BJ (cell line): ENCODE measurements around the gene ID3. TPM values are rescaled to one million over a fixed set of nuclear protein-coding genes. Genes with fewer than 3 reads are reported as not detected.

Experiments
- CTCF ChIA-PET: fragments of 350-600 bp; formaldehyde crosslinking; extraction: SDS; loops from one replicate; lab custom pipeline; 2021; ENCODE audit warnings: antibody characterized with exemption, inconsistent platforms; lab: Yijun Ruan, JAX
- POLR2A ChIA-PET: fragments of 300-600 bp; sonication (Branson Sonifier 250); formaldehyde crosslinking; extraction: SDS; loops from one replicate; lab custom pipeline; 2021; ENCODE audit warnings: antibody characterized with exemption; lab: Charles Lee
- DNase-seq: peaks from one replicate; pipeline ENCODE4 v3.0.0-alpha.2; 2011; ENCODE audit warnings: low read depth
- H3K27me3 ChIP-seq: 2 replicates; pipeline ENCODE4 v1.6.0; 2011; ENCODE audit warnings: low read length; ENCODE audit not compliant: control insufficient read depth, insufficient read depth
- H3K36me3 ChIP-seq: 2 replicates; pipeline ENCODE4 v1.5.1; 2011; ENCODE audit warnings: low read length; ENCODE audit not compliant: control insufficient read depth, insufficient read depth
- H3K4me3 ChIP-seq: 2 replicates; pipeline ENCODE4 v1.5.1; 2011; ENCODE audit warnings: low read depth, mild to moderate bottlenecking, control low read depth, low read length
- polyA plus RNA-seq: library from polyadenylated mRNA; depleted of rRNA; stranded (reverse); fragments of >200 nt; gene quantifications from 2 replicates; pipeline ENCODE4 v1.2.3, GENCODE V29; 2011
- TF ChIP-seq, protein P1 (sequence below): IDR thresholded peaks from 2 replicates; pipeline ENCODE4 v1.5.1; 2011; ENCODE audit warnings: low read depth, mild to moderate bottlenecking, control low read depth, inconsistent platforms, low read length, moderate library complexity; ENCODE audit not compliant: insufficient read depth

The ID3 gene
- polyA plus RNA-seq, 1 experiment = 379 TPM

DNA sequence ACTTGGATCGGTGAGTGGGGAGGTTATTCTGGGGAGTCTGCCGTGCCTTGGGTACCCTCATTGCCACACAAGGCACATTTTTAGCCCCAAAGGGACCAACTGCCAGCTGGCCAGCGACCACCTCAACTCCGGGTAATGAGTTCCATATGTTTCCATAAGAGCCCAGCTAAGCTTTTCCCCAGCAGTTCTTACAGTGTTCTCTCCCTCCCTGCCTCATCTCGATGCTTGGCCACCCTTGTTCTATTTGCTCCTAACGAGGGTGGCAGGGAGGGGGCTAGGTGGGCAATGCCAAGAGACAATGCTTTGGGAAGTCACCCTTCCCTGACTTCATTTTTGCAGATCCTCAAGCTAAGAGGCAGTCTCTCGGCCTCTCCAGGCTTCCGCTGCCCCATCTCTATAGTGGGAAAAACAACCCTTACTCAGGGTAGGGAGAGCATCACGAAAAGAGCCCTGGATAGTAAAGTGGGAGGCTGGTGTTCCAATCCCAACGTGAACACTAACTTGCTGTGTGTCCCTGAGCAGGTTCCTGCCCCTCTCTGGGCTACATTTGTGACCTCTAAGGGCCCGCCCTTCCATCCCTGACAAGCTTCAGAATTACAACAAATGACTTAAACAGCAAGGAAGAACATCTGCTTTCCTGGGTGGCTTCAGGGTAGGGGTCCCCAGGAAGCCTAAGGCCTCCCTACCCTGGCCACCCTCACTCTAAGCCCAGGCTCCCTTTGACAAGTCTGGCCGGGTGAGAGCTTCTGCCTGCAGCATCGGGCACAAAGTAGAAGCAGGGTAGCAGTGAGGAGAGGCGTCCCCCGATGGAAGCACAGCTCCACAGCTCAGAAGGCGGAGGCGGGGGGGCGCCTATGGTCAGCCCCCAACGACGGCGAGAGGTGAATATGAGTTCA is 5.8 kb downstream of the ID3 start:
- POLR2A ChIA-PET = no interaction called here
- TF ChIP-seq, protein P1, sequence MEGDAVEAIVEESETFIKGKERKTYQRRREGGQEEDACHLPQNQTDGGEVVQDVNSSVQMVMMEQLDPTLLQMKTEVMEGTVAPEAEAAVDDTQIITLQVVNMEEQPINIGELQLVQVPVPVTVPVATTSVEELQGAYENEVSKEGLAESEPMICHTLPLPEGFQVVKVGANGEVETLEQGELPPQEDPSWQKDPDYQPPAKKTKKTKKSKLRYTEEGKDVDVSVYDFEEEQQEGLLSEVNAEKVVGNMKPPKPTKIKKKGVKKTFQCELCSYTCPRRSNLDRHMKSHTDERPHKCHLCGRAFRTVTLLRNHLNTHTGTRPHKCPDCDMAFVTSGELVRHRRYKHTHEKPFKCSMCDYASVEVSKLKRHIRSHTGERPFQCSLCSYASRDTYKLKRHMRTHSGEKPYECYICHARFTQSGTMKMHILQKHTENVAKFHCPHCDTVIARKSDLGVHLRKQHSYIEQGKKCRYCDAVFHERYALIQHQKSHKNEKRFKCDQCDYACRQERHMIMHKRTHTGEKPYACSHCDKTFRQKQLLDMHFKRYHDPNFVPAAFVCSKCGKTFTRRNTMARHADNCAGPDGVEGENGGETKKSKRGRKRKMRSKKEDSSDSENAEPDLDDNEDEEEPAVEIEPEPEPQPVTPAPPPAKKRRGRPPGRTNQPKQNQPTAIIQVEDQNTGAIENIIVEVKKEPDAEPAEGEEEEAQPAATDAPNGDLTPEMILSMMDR = no peak

DNA sequence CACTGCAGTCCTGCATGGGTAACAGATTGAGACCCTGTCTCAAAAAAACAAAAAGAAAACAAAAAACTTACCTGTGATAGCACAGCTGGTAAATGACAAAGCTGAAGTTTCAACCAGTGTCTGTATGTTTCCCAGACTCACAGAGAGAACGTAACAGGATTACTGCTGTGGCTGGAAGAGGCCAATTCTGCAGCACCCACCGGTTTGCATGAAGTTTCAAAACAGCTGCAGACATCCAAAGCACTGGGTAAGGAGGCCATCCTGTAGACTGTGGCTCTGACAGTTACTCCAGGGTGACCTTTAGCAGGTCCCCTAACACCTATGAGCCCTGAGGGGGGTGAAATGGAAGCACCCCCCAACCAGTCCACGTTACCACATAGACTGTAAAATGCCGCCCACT is 7.5 kb downstream of the ID3 start:
- no peaks in the 10 kb centered on the region for H3K36me3 ChIP-seq
- TF ChIP-seq, protein P1 = no peak
- no peak overlapping the region for H3K4me3 ChIP-seq
- no peak for DNase-seq
- ChIA-PET CTCF (interaction anchor here (0.9 to 23.8 kb wide), 5 partner anchors 12 to 84 kb away, joined by 3 to 644 read pairs (median 3); no protein-coding TSS in a partner anchor), POLR2A (no interaction called here)
- no peaks in the 10 kb centered on the region for H3K27me3 ChIP-seq

More for the DNA sequence above, 5.8 kb downstream of the ID3 start:
- DNase-seq = no peak
- CTCF ChIA-PET = interaction anchor here (1.3 to 23.8 kb wide), 4 partner anchors 8 to 82 kb away, joined by 3 to 644 read pairs (median 16); no protein-coding TSS in a partner anchor
- Histone ChIP-seq H3K36me3 (no peaks in the 10 kb centered on the region), H3K4me3 (no peak overlapping the region), H3K27me3 (no peaks in the 10 kb centered on the region)

DNA sequence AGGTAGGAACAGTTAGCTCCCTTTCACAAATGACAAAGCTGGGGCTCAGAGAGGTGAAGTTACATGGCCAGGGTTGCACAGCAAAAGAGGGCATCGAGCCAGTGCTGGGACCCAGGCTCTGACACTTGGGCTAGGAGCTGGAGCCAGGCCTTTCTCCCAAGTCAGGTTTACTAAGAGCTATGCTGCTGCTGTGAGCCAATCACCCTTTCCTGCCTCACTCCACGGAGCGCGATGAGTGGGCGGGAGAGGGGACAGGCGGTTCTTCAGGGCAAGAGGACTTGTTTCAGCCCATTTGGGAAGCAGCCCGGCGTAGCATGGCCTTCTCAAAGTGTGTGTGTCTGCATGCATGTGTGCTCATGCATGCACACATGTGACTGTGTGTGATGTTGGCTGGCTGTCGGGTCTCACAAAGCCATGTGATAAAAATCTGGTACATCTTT is 10.6 kb downstream of the ID3 start:
- no peaks in the 10 kb centered on the region for H3K27me3 ChIP-seq
- DNase-seq = no peak
- no peak overlapping the region for H3K4me3 ChIP-seq
- no peaks in the 10 kb centered on the region for H3K36me3 ChIP-seq
- ChIA-PET POLR2A (interaction anchor here (0.5 kb wide), 1 partner anchor 8 kb away, joined by 3 read pairs; no protein-coding TSS in a partner anchor), CTCF (interaction anchor here (0.8 to 23.8 kb wide), 2 partner anchors 51 to 87 kb away, joined by 3 to 644 read pairs; no protein-coding TSS in a partner anchor)
- TF ChIP-seq, protein P1 = no peak

DNA sequence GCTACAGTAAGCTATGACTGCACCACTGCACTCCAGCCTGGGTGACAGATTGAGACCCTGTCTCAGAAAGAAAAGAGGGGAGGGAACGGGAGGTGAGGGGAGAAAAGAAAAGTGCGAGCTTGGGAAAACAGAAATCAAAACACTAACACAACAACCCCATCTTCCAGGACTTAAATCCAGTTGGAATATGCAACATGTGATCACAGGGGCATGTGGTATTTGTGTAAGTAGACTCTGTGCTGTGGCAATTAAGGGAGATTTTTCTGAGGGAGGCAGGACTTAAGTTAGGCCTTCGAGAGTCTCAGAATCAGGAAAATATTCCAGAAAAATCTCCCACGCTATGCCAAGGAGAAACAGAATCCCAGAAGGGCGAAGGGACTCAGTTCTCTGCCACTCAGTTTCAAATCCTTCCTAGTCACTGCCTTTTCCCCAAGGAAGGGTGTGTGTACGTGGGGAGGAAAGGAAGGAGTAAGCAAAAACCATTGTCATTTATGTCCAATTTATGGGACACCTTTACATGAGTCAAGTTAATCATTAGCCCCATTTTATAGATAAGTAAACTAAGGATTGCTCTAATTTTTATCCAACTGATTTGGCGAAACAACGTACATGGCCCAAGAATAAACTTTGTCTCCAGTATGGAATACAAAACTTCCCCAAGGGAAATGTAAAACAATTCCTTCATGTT is 12.3 kb downstream of the ID3 start:
- no peaks in the 10 kb centered on the region for H3K27me3 ChIP-seq
- TF ChIP-seq, protein P1 = no peak
- ChIA-PET POLR2A (no interaction called here), CTCF (interaction anchor here (0.8 to 23.8 kb wide), 4 partner anchors 21 to 118 kb away, joined by 3 to 644 read pairs (median 23); no protein-coding TSS in a partner anchor)
- no peaks in the 10 kb centered on the region for H3K36me3 ChIP-seq
- DNase-seq = no peak
- H3K4me3 ChIP-seq = no peak overlapping the region
